HG02798 (cell line): ENCODE results near the gene CYP2D6.
"Not testable (repeated sequence)": the region's sequence is repeated elsewhere in the genome, so short reads cannot be mapped to it uniquely, and the experiment has no call there.

Experiments used
- ATAC-seq: cut with Tn5 transposase; IDR thresholded peaks from one replicate; pipeline ENCODE4 v1.9.1; 2021; ENCODE audit warnings: mild to moderate bottlenecking; ENCODE audit not compliant: unreplicated experiment, poor library complexity

The CYP2D6 gene

GRCh38 chr22:42138122-42138770 is 7.6 kb upstream of the CYP2D6 start:
- no peak for ATAC-seq

DNA sequence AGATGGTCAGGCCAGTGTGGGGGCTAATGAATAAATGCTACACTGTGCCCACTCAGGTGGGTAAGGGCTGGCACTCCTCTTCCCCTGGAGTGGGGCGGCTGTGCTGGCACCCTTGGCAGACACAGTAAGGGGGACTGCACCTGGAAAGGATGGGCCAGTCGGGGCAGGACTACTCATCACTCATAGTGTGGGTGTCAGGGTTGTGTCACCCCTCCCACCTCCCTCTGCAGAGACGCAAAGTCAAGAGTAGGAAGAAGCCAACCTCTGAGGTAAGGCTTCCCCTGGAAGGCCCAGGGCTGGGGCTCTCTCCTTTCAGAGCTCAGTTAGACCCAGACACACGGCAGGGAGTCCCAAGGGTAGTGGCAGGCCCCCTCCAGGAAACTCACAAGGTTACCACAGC is 5.1 kb upstream of the CYP2D6 start:
- ATAC-seq, result not testable (repeated sequence)

DNA sequence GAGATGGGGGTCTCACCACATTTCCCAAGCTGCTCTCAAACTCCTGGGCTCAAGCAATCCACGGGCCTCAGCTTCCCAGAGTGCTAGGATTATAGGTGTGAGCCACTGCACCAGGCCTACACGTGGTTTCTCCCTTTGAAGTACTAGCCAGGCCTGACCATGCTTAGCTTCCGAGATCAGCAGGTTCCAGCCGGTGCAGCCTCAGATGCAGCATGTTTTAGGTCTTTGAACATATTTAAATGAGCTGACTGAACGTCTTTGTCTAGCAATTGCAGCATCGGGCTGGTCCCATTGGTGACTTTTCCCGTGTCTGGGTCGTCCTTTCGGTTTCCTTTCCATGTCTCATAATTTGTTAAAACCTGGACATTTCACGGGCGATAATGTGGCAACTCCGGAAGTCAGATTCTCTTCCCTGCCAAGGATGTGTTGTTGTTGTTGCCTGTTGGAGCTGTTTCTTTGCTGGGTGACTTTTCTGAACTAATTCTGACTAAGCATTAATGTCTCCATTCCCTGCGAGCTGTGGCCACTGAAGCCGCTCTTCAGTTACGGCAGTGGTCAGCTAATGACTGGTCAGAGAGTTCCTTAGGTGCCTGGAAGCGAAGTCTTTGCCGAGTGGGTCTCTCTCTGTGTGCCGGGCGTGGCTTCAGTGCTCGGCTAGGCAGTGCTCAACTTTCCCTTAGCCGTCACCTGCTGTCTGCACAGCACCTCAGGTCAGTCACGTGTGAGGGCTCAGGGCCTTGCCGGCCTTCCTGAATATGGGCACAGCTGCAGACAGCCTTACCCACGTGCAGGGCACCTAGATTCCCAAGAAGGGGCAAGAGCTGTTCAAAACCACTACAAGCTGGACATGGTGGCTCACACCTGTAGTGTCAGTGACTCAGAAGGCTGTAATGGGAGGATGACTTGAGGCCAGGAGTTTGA is 3.8 kb upstream of the CYP2D6 start:
- ATAC-seq, result no peak

DNA sequence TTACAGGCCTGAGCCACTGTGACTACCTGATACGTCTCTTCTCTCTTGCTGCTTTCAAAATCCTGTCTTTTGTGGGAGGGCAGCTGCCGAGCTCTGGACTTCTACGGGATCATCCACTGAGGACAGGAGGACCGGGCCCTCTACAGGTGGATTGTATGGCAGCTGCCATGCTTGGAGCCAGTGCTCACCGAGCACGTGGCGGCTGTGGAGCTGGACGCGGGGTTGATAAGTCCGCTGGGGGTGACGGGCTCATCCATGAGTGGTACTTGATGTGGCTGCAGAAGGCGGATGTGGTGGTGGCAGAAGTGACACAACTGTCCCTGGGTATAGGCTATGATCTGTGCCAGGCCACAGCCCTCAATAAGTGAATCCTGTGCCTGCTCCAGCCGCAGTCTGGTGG is 1.8 kb upstream of the CYP2D6 start:
- no peak for ATAC-seq

DNA sequence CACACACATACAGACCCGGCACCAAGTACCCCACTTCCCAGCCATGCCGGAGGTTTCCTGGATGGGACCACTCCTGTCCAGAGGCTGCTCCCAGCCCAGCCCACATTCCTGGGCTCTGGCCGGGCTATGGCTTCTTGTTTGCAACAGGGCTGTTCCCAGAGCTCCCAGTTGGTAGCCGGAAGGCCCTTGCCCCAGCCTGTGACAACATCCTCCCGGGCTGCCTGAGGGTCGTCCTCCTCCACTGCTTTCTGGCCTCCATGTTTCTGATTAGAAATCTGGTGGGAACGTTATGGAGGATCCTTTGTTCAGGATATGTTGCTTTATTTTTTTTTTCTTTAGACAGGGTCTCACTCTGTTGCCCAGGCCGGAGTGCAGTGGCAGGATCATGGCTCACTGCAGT is 952 bp upstream of the CYP2D6 start:
- ATAC-seq, result no peak

- not testable (repeated sequence) for ATAC-seq
These were observed 428 bp downstream of the CYP2D6 start for GRCh38 chr22:42130182-42130581.

GRCh38 chr22:42128776-42129694 is 1.6 kb downstream of the CYP2D6 start:
- not testable (repeated sequence) for ATAC-seq

DNA sequence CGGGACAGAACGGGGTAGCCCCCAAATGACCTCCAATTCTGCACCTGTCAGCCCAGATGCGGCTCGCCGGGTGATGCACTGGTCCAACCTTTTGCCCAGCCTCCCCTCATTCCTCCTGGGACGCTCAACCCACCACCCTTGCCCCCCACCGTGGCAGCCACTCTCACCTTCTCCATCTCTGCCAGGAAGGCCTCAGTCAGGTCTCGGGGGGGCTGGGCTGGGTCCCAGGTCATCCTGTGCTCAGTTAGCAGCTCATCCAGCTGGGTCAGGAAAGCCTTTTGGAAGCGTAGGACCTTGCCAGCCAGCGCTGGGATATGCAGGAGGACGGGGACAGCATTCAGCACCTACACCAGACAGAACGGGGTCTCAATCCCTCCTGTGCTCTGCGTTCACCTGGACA is 2.6 kb downstream of the CYP2D6 start:
- ATAC-seq, result not testable (repeated sequence)

DNA sequence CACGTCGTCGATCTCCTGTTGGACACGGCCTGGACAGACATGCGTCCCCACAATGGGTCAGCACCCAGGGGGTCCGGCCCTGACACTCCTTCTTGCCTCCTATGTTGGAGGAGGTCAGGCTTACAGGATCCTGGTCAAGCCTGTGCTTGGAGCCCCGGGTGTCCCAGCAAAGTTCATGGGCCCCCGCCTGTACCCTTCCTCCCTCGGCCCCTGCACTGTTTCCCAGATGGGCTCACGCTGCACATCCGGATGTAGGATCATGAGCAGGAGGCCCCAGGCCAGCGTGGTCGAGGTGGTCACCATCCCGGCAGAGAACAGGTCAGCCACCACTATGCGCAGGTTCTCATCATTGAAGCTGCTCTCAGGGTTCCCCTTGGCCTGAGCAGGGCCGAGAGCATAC is 3.0 kb downstream of the CYP2D6 start:
- no peak for ATAC-seq

DNA sequence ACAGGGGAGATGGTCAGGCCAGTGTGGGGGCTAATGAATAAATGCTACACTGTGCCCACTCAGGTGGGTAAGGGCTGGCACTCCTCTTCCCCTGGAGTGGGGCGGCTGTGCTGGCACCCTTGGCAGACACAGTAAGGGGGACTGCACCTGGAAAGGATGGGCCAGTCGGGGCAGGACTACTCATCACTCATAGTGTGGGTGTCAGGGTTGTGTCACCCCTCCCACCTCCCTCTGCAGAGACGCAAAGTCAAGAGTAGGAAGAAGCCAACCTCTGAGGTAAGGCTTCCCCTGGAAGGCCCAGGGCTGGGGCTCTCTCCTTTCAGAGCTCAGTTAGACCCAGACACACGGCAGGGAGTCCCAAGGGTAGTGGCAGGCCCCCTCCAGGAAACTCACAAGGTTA is 7.1 kb downstream of the CYP2D6 start:
- not testable (repeated sequence) for ATAC-seq

DNA sequence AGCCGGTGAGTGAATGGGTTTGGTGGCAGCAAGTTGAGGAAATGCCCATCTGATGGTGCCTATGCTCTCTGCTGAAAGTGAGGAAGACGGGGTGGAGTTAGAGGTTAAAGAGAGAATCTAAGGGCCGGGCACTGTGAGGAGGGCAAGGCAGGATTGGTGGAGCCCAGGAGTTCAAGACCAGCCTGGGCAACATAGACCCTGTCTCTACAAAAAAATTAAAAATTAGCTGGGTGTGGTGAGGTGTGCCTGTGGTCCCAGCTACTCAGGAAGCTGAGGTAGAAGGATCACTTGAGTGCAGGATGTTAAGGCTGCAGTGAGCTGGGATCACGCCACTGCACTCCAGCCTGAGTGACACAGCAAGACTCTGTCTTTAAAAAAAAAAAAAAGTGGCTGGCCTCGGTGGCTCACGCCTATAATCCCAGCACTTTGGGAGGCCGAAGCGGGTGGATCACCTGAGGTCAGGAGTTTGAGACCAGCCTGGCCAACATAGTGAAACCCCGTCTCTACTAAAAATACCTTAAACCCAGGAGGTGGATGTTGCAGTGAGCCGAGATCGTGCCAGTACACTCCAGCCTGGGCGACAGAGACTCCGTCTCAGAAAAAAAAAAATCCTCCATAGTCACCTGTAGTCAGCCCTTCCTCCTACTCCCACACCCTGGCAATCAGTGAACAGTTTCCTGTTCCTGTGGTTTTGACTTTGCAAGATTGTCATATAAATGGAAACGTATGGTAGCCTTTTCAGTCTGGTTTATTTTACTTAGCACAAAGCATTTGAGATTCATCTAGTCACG is 10.2 kb downstream of the CYP2D6 start:
- ATAC-seq, result not testable (repeated sequence)

- no peak for ATAC-seq
These were observed 13.7 kb downstream of the CYP2D6 start for GRCh38 chr22:42116848-42117424.

GRCh38 chr22:42115420-42115830 is 15.2 kb downstream of the CYP2D6 start:
- ATAC-seq, result not testable (repeated sequence)

GRCh38 chr22:42114721-42115120 is 15.9 kb downstream of the CYP2D6 start:
- no peak for ATAC-seq

- ATAC-seq, result not testable (repeated sequence)
These were observed 17.8 kb downstream of the CYP2D6 start for GRCh38 chr22:42112793-42113192.

GRCh38 chr22:42111798-42112197 is 18.8 kb downstream of the CYP2D6 start:
- no peak for ATAC-seq

GRCh38 chr22:42108848-42109247 is 21.8 kb downstream of the CYP2D6 start:
- no peak for ATAC-seq

DNA sequence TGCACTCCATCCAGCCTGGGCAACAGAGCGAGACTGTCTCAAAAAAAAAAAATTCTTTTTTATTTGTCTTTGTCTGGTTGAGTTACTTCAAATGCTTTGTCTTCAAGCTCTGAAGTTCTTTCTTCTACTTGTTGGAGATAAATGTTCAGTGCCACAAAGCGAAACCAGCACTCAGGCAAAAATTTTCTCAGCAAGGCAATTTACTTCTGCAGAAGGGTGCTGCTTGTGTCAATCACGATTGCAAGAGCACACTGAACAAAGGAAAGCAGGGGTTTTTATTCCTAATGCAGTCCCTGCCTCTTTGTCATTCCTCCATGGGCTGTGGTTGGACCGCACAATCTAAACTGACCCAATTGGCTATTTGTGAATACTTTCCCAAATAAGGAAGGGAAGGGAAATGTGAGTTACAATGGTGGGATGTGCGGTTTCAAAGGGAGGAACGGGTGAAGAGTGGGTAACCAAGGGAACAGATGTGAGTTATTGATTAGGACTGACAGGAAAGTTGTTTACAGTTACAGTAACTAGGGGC is 26.2 kb downstream of the CYP2D6 start:
- ATAC-seq, result not testable (repeated sequence)

DNA sequence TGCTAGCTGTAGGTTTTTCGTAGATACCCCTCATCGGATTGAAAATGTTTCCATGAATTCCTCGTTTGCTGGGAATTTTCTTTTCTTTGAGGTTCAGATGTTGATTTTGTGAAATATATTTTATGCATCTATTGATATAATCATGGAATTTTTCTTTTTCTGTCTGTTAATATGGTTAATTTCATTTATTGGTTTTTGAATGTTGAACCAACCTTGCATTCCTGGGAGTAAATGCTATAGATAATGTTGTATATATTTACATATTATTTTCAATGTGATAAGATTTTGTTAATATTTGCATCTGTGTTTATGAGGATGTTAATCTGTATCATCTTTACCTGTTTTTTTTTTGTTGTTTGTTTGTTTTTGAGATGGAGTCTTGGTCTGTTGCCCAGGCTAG is 29.4 kb downstream of the CYP2D6 start:
- ATAC-seq, result no peak
